GM12878 (cell line): Measurements from ENCODE around the gene ANKFY1. TPM values are rescaled to one million over a fixed set of nuclear protein-coding genes. Genes with fewer than 3 reads are reported as not detected.

Source experiments
- CBFB ChIP-seq: IDR thresholded peaks from 2 replicates; pipeline ENCODE4 v1.6.1; 2016; ENCODE audit warnings: antibody characterized with exemption, low read depth
- CHD1 ChIP-seq: IDR thresholded peaks from 2 replicates; pipeline ENCODE4 v1.6.1; 2012; ENCODE audit warnings: low read depth, low read length, improper control_type of control experiment
- CHD2 ChIP-seq: IDR thresholded peaks from 2 replicates; pipeline ENCODE4 v1.6.1; 2011; ENCODE audit warnings: low read depth, low read length, improper control_type of control experiment, borderline replicate concordance
- EGR1 ChIP-seq, 2 experiments: IDR thresholded peaks; 1 replicate in 1 of 2; 2 replicates in 1 of 2; pipeline ENCODE4 v1.6.1; 2011 to 2012; ENCODE audit warnings: low read depth in 2 of 2, low read length in 2 of 2, borderline replicate concordance in 1 of 2, mild to moderate bottlenecking in 1 of 2, moderate library complexity in 1 of 2
- IKZF2 ChIP-seq, 2 experiments: fragments of 450-650 bp; IDR thresholded peaks; 2 replicates each; pipeline ENCODE4 v1.6.1; 2017; ENCODE audit warnings: mild to moderate bottlenecking in 2 of 2, moderate library complexity in 2 of 2
- MEF2A ChIP-seq: IDR thresholded peaks from 2 replicates; pipeline ENCODE4 v1.6.1; 2011; ENCODE audit warnings: low read depth, mild to moderate bottlenecking, low read length, moderate library complexity; ENCODE audit not compliant: insufficient read depth
- MTA2 ChIP-seq: fragments of 450-650 bp; IDR thresholded peaks from 2 replicates; pipeline ENCODE4 v1.6.1; 2016; ENCODE audit warnings: low read depth, mild to moderate bottlenecking, moderate library complexity
- NFYB ChIP-seq: IDR thresholded peaks from 2 replicates; pipeline ENCODE4 v1.6.1; 2011; ENCODE audit warnings: low read depth, mild to moderate bottlenecking, low read length, improper control_type of control experiment, moderate library complexity; ENCODE audit not compliant: insufficient read depth
- PAX5 ChIP-seq: IDR thresholded peaks from 2 replicates; pipeline ENCODE4 v1.6.1; 2011; ENCODE audit warnings: low read depth, low read length, borderline replicate concordance
- PML ChIP-seq: IDR thresholded peaks from 2 replicates; pipeline ENCODE4 v1.6.1; 2012; ENCODE audit warnings: low read length, inconsistent platforms
- POLR2AphosphoS5 ChIP-seq: IDR thresholded peaks from 2 replicates; pipeline ENCODE4 v1.6.1; 2011; ENCODE audit warnings: mild to moderate bottlenecking, low read length, inconsistent platforms
- SIN3A ChIP-seq: IDR thresholded peaks from 2 replicates; pipeline ENCODE4 v1.6.1; 2012; ENCODE audit warnings: low read depth, low read length, improper control_type of control experiment
- SMC3 ChIP-seq: IDR thresholded peaks from 2 replicates; pipeline ENCODE4 v1.6.1; 2011; ENCODE audit warnings: low read length, improper control_type of control experiment, borderline replicate concordance
- TAF1 ChIP-seq: IDR thresholded peaks from 2 replicates; pipeline ENCODE4 v1.6.1; 2011; ENCODE audit warnings: mild to moderate bottlenecking, low read depth, low read length, borderline replicate concordance
- TARDBP ChIP-seq: IDR thresholded peaks from 2 replicates; pipeline ENCODE4 v1.6.1; 2016; ENCODE audit warnings: borderline replicate concordance
- polyA plus RNA-seq, 11 experiments: library from polyadenylated mRNA; depleted of rRNA in 4 of 11; unstranded in 6 of 11; stranded (reverse) in 5 of 11; fragments of >200 nt; fragmentation: Nextera tagmentation in 4 of 11; fragmentation: Illumina TruSeq in 1 of 11; extraction: Ambion mirVana in 4 of 11; extraction: Trizol in 1 of 11; gene quantifications; 1 replicate in 1 of 11; 2 replicates in 10 of 11; pipeline versions ENCODE4 v1.2.1 to v1.2.3, GENCODE V29; 2011 to 2016; ENCODE audit warnings: inconsistent platforms in 2 of 11, missing spikeins in 2 of 11, low read depth in 1 of 11
- total RNA-seq, 4 experiments: library from RNA; depleted of rRNA in 3 of 4; stranded (reverse); fragments of >200 nt in 3 of 4; fragmentation: Illumina TruSeq in 1 of 4; extraction: Trizol in 1 of 4; gene quantifications; 2 replicates each; pipeline versions ENCODE4 v1.2.1 to v1.2.3, GENCODE V29; 2013 to 2021
- TF ChIP-seq, protein P1 (sequence below): IDR thresholded peaks from 2 replicates; pipeline ENCODE4 v1.6.1; 2011; ENCODE audit warnings: borderline replicate concordance, low read depth, mild to moderate bottlenecking, moderate library complexity, low read length; ENCODE audit not compliant: insufficient read depth, poor library complexity, severe bottlenecking
- TF ChIP-seq, protein P2 (sequence below), 3 experiments: IDR thresholded peaks in 2 of 3; conservative IDR thresholded peaks in 1 of 3; 2 replicates each; pipeline ENCODE4 v1.5.1; 2011; ENCODE audit warnings: low read depth in 3 of 3, low read length in 3 of 3, mild to moderate bottlenecking in 3 of 3, control low read depth in 2 of 3, moderate library complexity in 2 of 3, inconsistent platforms in 1 of 3, mixed read lengths in 1 of 3; ENCODE audit not compliant: control insufficient read depth in 2 of 3, insufficient read depth in 1 of 3; ENCODE audit errors: extremely low read depth in 1 of 3
- TF ChIP-seq, protein P3 (sequence below): fragments of 450-650 bp; IDR thresholded peaks from 2 replicates; pipeline ENCODE4 v1.6.1; 2018; ENCODE audit warnings: borderline replicate concordance, mild to moderate bottlenecking; ENCODE audit not compliant: partially characterized antibody
- TF ChIP-seq, protein P4 (sequence below): fragments of 450-650 bp; formaldehyde crosslinking; IDR thresholded peaks from 2 replicates; pipeline ENCODE4 v1.5.0; 2022; ENCODE audit warnings: mild to moderate bottlenecking, missing genetic modification characterization

Gene ANKFY1
- total and polyA plus RNA-seq, 10 of the 15 experiments (the other 5 are each of a cell fraction or from before 2014, with no cell fraction given) = 3.0 to 27.7 (median 16.4) TPM

DNA sequence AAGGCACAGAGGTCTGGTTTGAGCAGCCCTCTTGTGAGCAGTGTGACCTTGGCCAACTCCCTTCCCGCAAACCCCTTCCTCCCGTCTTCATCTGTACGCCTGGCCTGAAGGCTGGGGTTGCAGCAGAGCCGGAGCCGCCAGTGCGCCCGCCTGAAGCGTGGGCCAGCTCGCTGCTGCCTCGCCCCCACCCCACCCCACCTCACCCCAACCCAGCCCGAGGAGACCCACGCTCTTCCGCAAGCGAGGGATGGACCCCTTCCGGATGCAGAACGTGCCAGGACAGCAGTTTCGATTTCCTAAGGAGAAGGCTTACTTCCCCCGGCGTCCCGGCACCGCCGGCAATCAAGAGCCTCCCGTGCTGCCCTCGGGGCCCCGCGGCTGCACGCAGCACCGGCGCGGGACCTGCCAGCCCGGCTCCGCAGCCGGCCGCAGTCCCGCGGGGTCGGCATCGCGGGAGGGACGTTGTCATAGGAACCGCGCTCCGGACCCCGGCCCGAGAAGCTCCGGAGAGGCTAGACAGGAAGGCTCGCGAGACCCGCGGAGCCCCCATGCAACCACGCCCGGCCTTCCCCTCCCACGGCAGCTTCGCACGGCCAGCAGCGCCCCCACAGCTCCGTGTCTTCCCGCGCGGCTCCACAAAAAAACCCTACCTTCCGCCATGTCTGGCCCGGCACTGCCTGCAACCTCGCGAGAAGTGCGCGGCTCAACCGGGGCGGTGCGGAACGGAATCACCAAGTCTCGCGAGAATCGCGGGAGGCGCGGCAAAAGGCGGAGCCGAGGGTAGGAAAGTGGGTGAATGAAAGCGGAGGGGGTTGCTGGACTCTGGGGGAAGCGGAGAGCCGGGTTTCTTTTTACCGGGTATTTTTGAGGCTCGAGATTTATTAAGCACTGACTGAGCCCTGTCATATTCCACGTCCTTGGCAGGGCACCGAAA is at the start of gene ANKFY1 (continued):
- TF ChIP-seq, protein P1, sequence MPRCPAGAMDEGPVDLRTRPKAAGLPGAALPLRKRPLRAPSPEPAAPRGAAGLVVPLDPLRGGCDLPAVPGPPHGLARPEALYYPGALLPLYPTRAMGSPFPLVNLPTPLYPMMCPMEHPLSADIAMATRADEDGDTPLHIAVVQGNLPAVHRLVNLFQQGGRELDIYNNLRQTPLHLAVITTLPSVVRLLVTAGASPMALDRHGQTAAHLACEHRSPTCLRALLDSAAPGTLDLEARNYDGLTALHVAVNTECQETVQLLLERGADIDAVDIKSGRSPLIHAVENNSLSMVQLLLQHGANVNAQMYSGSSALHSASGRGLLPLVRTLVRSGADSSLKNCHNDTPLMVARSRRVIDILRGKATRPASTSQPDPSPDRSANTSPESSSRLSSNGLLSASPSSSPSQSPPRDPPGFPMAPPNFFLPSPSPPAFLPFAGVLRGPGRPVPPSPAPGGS = peak; percentile 58
- TF ChIP-seq MTA2 (no peak), PAX5 (no peak), MEF2A (0 out of 2 replicates have a peak, but pooled peaks have one; percentile 38), PML (peak; percentile 79; the same call in 1 of the 2 replicates), EGR1 (IDR thresholded peaks at IDR 0.05; ENCODE audit: borderline replicate concordance in 1 of 2, low read depth in 2 of 2, low read length in 2 of 2) (peak in 1 of 2 experiments; percentile 56; a peak in 2 of 3 replicates), CBFB (peak; percentile 100), SIN3A (peak; percentile 77), TAF1 (peak; percentile 88), CHD1 (no peak), POLR2AphosphoS5 (peak; percentile 85), IKZF2 (IDR thresholded peaks at IDR 0.05) (no peak), NFYB (no peak), SMC3 (no peak), TARDBP (0 out of 2 replicates have a peak, but pooled peaks have one; percentile 30), CHD2 (peak; percentile 100)
- TF ChIP-seq, protein P2, sequence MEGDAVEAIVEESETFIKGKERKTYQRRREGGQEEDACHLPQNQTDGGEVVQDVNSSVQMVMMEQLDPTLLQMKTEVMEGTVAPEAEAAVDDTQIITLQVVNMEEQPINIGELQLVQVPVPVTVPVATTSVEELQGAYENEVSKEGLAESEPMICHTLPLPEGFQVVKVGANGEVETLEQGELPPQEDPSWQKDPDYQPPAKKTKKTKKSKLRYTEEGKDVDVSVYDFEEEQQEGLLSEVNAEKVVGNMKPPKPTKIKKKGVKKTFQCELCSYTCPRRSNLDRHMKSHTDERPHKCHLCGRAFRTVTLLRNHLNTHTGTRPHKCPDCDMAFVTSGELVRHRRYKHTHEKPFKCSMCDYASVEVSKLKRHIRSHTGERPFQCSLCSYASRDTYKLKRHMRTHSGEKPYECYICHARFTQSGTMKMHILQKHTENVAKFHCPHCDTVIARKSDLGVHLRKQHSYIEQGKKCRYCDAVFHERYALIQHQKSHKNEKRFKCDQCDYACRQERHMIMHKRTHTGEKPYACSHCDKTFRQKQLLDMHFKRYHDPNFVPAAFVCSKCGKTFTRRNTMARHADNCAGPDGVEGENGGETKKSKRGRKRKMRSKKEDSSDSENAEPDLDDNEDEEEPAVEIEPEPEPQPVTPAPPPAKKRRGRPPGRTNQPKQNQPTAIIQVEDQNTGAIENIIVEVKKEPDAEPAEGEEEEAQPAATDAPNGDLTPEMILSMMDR (IDR thresholded peaks at IDR 0.05 in 2 of 3, conservative IDR thresholded peaks at IDR 0.05 in 1 of 3; ENCODE audit: control insufficient read depth in 2 of 3, extremely low read depth in 1 of 3, insufficient read depth in 1 of 3, low read depth in 3 of 3, low read length in 3 of 3) = peak; percentile 7 to 21 (median 16); a peak in 4 of 6 replicates
- TF ChIP-seq, protein P3, sequence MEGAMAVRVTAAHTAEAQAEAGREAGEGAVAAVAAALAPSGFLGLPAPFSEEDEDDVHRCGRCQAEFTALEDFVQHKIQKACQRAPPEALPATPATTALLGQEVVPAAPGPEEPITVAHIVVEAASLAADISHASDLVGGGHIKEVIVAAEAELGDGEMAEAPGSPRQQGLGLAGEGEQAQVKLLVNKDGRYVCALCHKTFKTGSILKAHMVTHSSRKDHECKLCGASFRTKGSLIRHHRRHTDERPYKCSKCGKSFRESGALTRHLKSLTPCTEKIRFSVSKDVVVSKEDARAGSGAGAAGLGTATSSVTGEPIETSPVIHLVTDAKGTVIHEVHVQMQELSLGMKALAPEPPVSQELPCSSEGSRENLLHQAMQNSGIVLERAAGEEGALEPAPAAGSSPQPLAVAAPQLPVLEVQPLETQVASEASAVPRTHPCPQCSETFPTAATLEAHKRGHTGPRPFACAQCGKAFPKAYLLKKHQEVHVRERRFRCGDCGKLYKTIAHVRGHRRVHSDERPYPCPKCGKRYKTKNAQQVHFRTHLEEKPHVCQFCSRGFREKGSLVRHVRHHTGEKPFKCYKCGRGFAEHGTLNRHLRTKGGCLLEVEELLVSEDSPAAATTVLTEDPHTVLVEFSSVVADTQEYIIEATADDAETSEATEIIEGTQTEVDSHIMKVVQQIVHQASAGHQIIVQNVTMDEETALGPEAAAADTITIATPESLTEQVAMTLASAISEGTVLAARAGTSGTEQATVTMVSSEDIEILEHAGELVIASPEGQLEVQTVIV = no peak
- TF ChIP-seq, protein P4, sequence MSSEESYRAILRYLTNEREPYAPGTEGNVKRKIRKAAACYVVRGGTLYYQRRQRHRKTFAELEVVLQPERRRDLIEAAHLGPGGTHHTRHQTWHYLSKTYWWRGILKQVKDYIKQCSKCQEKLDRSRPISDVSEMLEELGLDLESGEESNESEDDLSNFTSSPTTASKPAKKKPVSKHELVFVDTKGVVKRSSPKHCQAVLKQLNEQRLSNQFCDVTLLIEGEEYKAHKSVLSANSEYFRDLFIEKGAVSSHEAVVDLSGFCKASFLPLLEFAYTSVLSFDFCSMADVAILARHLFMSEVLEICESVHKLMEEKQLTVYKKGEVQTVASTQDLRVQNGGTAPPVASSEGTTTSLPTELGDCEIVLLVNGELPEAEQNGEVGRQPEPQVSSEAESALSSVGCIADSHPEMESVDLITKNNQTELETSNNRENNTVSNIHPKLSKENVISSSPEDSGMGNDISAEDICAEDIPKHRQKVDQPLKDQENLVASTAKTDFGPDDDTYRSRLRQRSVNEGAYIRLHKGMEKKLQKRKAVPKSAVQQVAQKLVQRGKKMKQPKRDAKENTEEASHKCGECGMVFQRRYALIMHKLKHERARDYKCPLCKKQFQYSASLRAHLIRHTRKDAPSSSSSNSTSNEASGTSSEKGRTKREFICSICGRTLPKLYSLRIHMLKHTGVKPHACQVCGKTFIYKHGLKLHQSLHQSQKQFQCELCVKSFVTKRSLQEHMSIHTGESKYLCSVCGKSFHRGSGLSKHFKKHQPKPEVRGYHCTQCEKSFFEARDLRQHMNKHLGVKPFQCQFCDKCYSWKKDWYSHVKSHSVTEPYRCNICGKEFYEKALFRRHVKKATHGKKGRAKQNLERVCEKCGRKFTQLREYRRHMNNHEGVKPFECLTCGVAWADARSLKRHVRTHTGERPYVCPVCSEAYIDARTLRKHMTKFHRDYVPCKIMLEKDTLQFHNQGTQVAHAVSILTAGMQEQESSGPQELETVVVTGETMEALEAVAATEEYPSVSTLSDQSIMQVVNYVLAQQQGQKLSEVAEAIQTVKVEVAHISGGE (CRISPR knock-in tag) = no peak
